Measurements from ENCODE around the gene PCDH18.
"Not testable (repeated sequence)": the region's sequence is repeated elsewhere in the genome, so short reads cannot be mapped to it uniquely, and the experiment has no call there.

Gene PCDH18

DNA sequence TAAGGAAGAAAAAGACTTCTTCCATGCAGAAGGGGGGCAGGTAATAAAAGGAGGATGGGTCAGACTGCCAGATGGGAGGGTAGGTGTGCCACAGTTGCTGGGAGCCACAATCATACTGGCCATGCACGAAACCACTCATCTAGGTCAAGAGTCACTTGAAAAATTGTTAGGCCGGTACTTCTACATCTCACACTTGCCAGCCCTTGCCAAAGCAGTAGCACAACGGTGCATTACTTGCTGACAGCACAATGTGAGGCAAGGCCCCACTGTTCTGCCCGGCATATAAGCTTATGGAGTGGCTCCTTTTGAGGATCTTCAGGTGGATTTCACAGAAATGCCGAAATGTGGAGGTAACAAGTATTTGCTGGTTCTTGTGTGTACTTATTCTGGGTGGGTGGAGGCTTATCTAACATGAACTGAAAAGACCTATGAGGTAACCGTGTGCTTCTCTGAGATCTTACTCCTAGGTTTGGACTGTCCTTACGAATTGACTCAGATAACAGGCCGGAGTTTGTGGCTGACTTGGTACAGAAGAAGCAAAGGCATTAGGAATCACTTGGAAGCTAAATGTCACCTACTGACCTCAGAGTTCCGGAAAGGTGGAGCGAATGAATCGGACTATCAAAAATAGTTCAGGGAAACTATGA is 48.9 kb downstream of the PCDH18 start:
- DNase-seq (ENCODE audit: low spot score); H2BK120ac ChIP-seq (ENCODE audit: low read depth, low read length); H3K14ac ChIP-seq (ENCODE audit: low read length); H4K8ac ChIP-seq (ENCODE audit: low read depth, low read length); H3K79me1 ChIP-seq (ENCODE audit: low read depth, low read length); H3K18ac ChIP-seq (ENCODE audit: low read length); H2BK15ac ChIP-seq (ENCODE audit: low read length); H3K9ac ChIP-seq (ENCODE audit: low read depth, low read length, poor library complexity); H2BK12ac ChIP-seq (ENCODE audit: low read length); H3K36me3 ChIP-seq (replicated peaks in 1 of 2; ENCODE audit: control insufficient read depth in 2 of 2, insufficient read depth in 2 of 2, low read length in 2 of 2); H3K4me1 ChIP-seq (ENCODE audit: control insufficient read depth in 2 of 2, insufficient read depth in 1 of 2, low read depth in 1 of 2, low read length in 2 of 2); H3K23ac ChIP-seq (ENCODE audit: low read depth, low read length, poor library complexity); H2BK5ac ChIP-seq (ENCODE audit: low read length); H2AK5ac ChIP-seq (ENCODE audit: low read depth, low read length); H3K4ac ChIP-seq (ENCODE audit: low read length); H3K9me3 ChIP-seq (replicated peaks in 1 of 2; ENCODE audit: control insufficient read depth in 2 of 2, insufficient read depth in 1 of 2, low read depth in 1 of 2, low read length in 2 of 2); H2AFZ ChIP-seq (ENCODE audit: low read length); H4K91ac ChIP-seq (ENCODE audit: low read depth, low read length, poor library complexity); H3K27ac ChIP-seq (replicated peaks; ENCODE audit: low read length); H3K4me3 ChIP-seq (ENCODE audit: low read length in 2 of 2); H3K27me3 ChIP-seq (ENCODE audit: control insufficient read depth in 3 of 3, insufficient read depth in 3 of 3, low read depth in 1 of 3, low read length in 3 of 3); H3K4me2 ChIP-seq (ENCODE audit: insufficient read depth, low read length, poor library complexity, severe bottlenecking): not testable (repeated sequence)
- no CpG with 5 or more reads among the region's 11 CpGs for WGBS, 2 donors (ENCODE audit: extremely low coverage in 2 of 2, insufficient read length in 2 of 2, insufficient replicate concordance in 1 of 2)

DNA sequence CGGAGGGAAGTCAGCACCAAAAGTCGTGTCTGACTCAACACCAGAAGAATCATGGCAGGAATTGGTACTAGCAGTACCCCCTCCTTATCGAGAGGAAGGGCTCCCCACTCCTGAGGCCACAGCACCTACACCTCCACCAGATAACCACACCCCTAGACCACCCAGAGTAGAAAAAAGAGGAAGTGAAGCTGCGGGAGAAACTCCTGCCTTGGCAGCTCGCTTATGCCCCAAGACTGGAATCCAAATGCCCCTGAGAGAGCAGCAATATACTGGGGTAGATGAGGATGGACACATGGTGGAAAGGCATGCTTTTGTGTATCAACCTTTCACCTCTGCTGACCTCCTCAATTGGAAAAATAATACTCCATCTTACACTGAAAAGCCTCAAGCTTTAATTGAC is 52.6 kb downstream of the PCDH18 start:
- not testable (repeated sequence) for H3K4me1 ChIP-seq (ENCODE audit: control insufficient read depth in 2 of 2, insufficient read depth in 1 of 2, low read depth in 1 of 2, low read length in 2 of 2); H2AFZ ChIP-seq (ENCODE audit: low read length); H3K79me1 ChIP-seq (ENCODE audit: low read depth, low read length); H3K4ac ChIP-seq (ENCODE audit: low read length); H4K8ac ChIP-seq (ENCODE audit: low read depth, low read length); H3K14ac ChIP-seq (ENCODE audit: low read length); H2BK15ac ChIP-seq (ENCODE audit: low read length); H3K27ac ChIP-seq (replicated peaks; ENCODE audit: low read length); H2BK5ac ChIP-seq (ENCODE audit: low read length); H2BK12ac ChIP-seq (ENCODE audit: low read length); H4K91ac ChIP-seq (ENCODE audit: low read depth, low read length, poor library complexity); H3K4me2 ChIP-seq (ENCODE audit: insufficient read depth, low read length, poor library complexity, severe bottlenecking); H3K4me3 ChIP-seq (ENCODE audit: low read length in 2 of 2); H2BK120ac ChIP-seq (ENCODE audit: low read depth, low read length); H3K23ac ChIP-seq (ENCODE audit: low read depth, low read length, poor library complexity); H3K9me3 ChIP-seq (replicated peaks in 1 of 2; ENCODE audit: control insufficient read depth in 2 of 2, insufficient read depth in 1 of 2, low read depth in 1 of 2, low read length in 2 of 2); DNase-seq (ENCODE audit: low spot score); H3K36me3 ChIP-seq (replicated peaks in 1 of 2; ENCODE audit: control insufficient read depth in 2 of 2, insufficient read depth in 2 of 2, low read length in 2 of 2); H3K18ac ChIP-seq (ENCODE audit: low read length); H3K27me3 ChIP-seq (ENCODE audit: control insufficient read depth in 3 of 3, insufficient read depth in 3 of 3, low read depth in 1 of 3, low read length in 3 of 3); H2AK5ac ChIP-seq (ENCODE audit: low read depth, low read length); H3K9ac ChIP-seq (ENCODE audit: low read depth, low read length, poor library complexity)
- WGBS, 2 donors (ENCODE audit: extremely low coverage in 2 of 2, insufficient read length in 2 of 2, insufficient replicate concordance in 1 of 2): no CpG with 5 or more reads among the region's 5 CpGs

DNA sequence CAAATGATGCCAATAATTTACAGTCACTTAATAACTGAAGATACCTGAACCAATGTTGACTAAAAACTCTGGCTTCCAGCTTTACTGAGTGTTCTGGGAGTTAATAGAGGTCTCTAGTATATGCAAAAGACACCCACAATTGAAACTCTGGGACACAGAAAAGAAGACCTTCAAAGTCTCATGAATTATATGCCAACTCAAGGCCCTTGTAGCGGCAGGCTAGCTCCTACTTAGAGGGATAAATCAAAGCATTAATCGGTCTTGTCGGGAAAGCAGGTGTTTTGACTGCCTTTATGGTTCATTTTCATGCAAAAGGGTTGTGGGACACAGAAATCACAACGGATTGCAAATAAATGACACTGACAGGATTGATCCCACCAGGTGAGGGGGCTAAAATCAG is 55.9 kb downstream of the PCDH18 start:
- no peak overlapping the region for H3K18ac ChIP-seq (ENCODE audit: low read length)
- no peaks in the 10 kb centered on the region for H3K27me3 ChIP-seq (ENCODE audit: control insufficient read depth in 3 of 3, insufficient read depth in 3 of 3, low read depth in 1 of 3, low read length in 3 of 3)
- H3K4me1 ChIP-seq (ENCODE audit: control insufficient read depth in 2 of 2, insufficient read depth in 1 of 2, low read depth in 1 of 2, low read length in 2 of 2): no peaks in the 10 kb centered on the region
- H4K91ac ChIP-seq (ENCODE audit: low read depth, low read length, poor library complexity): no peak overlapping the region
- H3K36me3 ChIP-seq (replicated peaks in 1 of 2; ENCODE audit: control insufficient read depth in 2 of 2, insufficient read depth in 2 of 2, low read length in 2 of 2): no peaks in the 10 kb centered on the region
- no peak overlapping the region for H4K8ac ChIP-seq (ENCODE audit: low read depth, low read length)
- DNase-seq (ENCODE audit: low spot score): no peak
- H3K4me3 ChIP-seq (ENCODE audit: low read length in 2 of 2): no peak overlapping the region
- no peaks in the 10 kb centered on the region for H3K79me1 ChIP-seq (ENCODE audit: low read depth, low read length)
- H2AK5ac ChIP-seq (ENCODE audit: low read depth, low read length): no peak overlapping the region
- H2BK5ac ChIP-seq (ENCODE audit: low read length): no peak overlapping the region
- no peak overlapping the region for H2BK120ac ChIP-seq (ENCODE audit: low read depth, low read length)
- no peak overlapping the region for H2AFZ ChIP-seq (ENCODE audit: low read length)
- H3K14ac ChIP-seq (ENCODE audit: low read length): no peak overlapping the region
- H3K4ac ChIP-seq (ENCODE audit: low read length): no peak overlapping the region
- no peak overlapping the region for H2BK12ac ChIP-seq (ENCODE audit: low read length)
- no peak overlapping the region for H3K4me2 ChIP-seq (ENCODE audit: insufficient read depth, low read length, poor library complexity, severe bottlenecking)
- H3K9ac ChIP-seq (ENCODE audit: low read depth, low read length, poor library complexity): no peak overlapping the region
- no peaks in the 10 kb centered on the region for H3K9me3 ChIP-seq (replicated peaks in 1 of 2; ENCODE audit: control insufficient read depth in 2 of 2, insufficient read depth in 1 of 2, low read depth in 1 of 2, low read length in 2 of 2)
- H2BK15ac ChIP-seq (ENCODE audit: low read length): no peak overlapping the region
- H3K27ac ChIP-seq (replicated peaks; ENCODE audit: low read length): no peak overlapping the region
- WGBS, 2 donors (ENCODE audit: extremely low coverage in 2 of 2, insufficient read length in 2 of 2, insufficient replicate concordance in 1 of 2): no CpG with 5 or more reads among the region's 4 CpGs
- no peak overlapping the region for H3K23ac ChIP-seq (ENCODE audit: low read depth, low read length, poor library complexity)

DNA sequence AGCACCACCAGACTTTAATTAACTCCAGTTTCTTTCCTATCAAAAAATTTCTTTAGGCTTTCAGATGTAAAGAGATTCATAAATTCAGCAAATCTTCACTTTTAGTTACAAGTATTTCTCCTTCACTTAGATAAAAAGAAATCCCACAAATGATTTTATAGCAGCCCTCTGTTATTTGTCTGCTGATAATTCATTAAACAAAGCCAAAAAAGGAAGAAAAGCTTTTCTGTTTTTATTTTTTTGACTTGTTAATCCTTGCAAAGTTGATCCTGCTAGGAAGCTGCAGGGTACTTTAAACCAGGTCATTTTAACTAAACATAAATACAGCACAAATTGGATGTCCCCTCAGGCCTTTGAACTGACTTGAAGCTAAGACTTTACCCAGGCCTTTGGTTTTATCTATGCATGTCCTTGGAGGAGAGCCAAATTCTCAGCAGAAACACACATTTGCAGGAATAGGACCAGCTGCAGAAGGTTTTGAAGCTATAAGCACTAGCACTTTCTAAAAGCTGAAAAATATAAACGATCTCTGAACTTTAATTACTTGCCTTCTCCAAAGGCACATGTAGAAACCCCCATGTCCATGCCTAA is 57.5 kb downstream of the PCDH18 start:
- Histone ChIP-seq H4K91ac (ENCODE audit: low read depth, low read length, poor library complexity) (no peak overlapping the region), H2BK5ac (ENCODE audit: low read length) (no peak overlapping the region), H3K4me3 (ENCODE audit: low read length in 2 of 2) (no peak overlapping the region), H3K9me3 (replicated peaks in 1 of 2; ENCODE audit: control insufficient read depth in 2 of 2, insufficient read depth in 1 of 2, low read depth in 1 of 2, low read length in 2 of 2) (no peaks in the 10 kb centered on the region), H3K9ac (ENCODE audit: low read depth, low read length, poor library complexity) (no peak overlapping the region), H3K27me3 (ENCODE audit: control insufficient read depth in 3 of 3, insufficient read depth in 3 of 3, low read depth in 1 of 3, low read length in 3 of 3) (no peaks in the 10 kb centered on the region), H3K27ac (replicated peaks; ENCODE audit: low read length) (no peak overlapping the region), H2BK15ac (ENCODE audit: low read length) (no peak overlapping the region), H3K4me1 (ENCODE audit: control insufficient read depth in 2 of 2, insufficient read depth in 1 of 2, low read depth in 1 of 2, low read length in 2 of 2) (no peaks in the 10 kb centered on the region), H3K14ac (ENCODE audit: low read length) (no peak overlapping the region), H4K8ac (ENCODE audit: low read depth, low read length) (no peak overlapping the region), H2AK5ac (ENCODE audit: low read depth, low read length) (no peak overlapping the region), H2AFZ (ENCODE audit: low read length) (no peak overlapping the region), H3K23ac (ENCODE audit: low read depth, low read length, poor library complexity) (no peak overlapping the region), H2BK120ac (ENCODE audit: low read depth, low read length) (no peak overlapping the region), H3K18ac (ENCODE audit: low read length) (no peak overlapping the region), H3K36me3 (replicated peaks in 1 of 2; ENCODE audit: control insufficient read depth in 2 of 2, insufficient read depth in 2 of 2, low read length in 2 of 2) (no peaks in the 10 kb centered on the region), H3K79me1 (ENCODE audit: low read depth, low read length) (no peaks in the 10 kb centered on the region), H3K4me2 (ENCODE audit: insufficient read depth, low read length, poor library complexity, severe bottlenecking) (no peak overlapping the region), H2BK12ac (ENCODE audit: low read length) (no peak overlapping the region), H3K4ac (ENCODE audit: low read length) (no peak overlapping the region)
- no CpG with 5 or more reads among the region's 1 CpG for WGBS, 2 donors (ENCODE audit: extremely low coverage in 2 of 2, insufficient read length in 2 of 2, insufficient replicate concordance in 1 of 2)
- no peak for DNase-seq (ENCODE audit: low spot score)
